Measurements from ENCODE around the gene F2R.

Gene F2R

DNA sequence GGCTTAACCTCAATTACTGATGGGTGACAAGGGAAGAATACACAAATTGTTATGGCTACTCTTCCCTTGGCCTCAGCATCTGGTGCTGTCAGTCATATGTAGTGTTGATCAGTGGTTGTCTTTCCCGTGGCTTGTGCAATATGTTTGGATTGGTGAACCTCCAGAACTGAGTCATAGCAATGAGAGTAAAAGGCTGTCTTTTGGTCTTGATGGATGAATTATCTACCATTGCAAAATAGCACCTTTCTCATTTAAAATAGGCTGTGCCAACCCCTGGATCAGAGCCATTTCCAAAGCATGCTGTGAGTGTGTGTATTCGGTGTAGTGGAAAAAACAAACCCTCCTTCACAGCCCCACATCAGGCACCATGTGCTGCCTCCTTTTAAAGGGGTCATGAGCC is 14.6 kb upstream of the F2R start:
- TF ChIP-seq, protein P1, sequence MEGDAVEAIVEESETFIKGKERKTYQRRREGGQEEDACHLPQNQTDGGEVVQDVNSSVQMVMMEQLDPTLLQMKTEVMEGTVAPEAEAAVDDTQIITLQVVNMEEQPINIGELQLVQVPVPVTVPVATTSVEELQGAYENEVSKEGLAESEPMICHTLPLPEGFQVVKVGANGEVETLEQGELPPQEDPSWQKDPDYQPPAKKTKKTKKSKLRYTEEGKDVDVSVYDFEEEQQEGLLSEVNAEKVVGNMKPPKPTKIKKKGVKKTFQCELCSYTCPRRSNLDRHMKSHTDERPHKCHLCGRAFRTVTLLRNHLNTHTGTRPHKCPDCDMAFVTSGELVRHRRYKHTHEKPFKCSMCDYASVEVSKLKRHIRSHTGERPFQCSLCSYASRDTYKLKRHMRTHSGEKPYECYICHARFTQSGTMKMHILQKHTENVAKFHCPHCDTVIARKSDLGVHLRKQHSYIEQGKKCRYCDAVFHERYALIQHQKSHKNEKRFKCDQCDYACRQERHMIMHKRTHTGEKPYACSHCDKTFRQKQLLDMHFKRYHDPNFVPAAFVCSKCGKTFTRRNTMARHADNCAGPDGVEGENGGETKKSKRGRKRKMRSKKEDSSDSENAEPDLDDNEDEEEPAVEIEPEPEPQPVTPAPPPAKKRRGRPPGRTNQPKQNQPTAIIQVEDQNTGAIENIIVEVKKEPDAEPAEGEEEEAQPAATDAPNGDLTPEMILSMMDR (IDR thresholded peaks at IDR 0.05): no peak

- TF ChIP-seq, protein P1 (IDR thresholded peaks at IDR 0.05): no peak
Measured at GRCh38 chr5:76703707-76704106, 12.2 kb upstream of the F2R start.

GRCh38 chr5:76704131-76704663 is 11.7 kb upstream of the F2R start:
- TF ChIP-seq, protein P1 (IDR thresholded peaks at IDR 0.05): no peak

GRCh38 chr5:76705574-76705973 is 10.4 kb upstream of the F2R start:
- TF ChIP-seq, protein P1 (IDR thresholded peaks at IDR 0.05): no peak

GRCh38 chr5:76709762-76710161 is 6.2 kb upstream of the F2R start:
- TF ChIP-seq, protein P1 (IDR thresholded peaks at IDR 0.05): no peak

DNA sequence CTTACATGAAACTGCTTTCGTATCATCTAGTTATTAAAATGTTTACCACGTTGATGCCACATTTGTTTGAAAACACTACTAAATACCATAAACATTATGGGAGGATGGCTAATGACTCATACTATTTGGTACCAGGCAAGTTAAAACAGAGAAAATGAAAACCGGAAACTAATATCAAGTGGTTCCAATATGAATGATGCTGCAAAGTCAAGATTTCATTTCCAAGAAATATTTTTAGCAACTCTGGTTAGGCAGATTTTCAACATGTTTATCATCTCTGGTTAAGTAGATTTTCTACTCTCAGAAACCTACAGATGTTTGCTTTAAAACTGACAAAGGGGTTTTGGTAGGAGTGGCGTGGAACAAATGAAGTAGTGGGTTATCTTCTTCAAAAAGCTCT is 4.9 kb upstream of the F2R start:
- TF ChIP-seq, protein P1 (IDR thresholded peaks at IDR 0.05): no peak

- TF ChIP-seq, protein P1 (IDR thresholded peaks at IDR 0.05): no peak
Measured at GRCh38 chr5:76714751-76715485, 1.0 kb upstream of the F2R start.

DNA sequence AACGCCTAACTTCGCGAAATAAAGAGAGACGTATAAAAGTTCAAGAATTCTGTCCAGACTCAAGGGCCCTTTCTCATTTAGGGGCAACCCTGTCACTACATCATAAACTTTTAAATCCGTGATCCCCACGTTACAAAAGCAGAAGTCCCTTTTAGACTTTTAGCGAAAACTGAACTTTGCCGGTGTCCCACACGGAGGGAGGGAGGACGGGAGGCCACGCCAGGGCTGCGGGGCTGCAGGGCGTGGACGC is 515 bp upstream of the F2R start:
- TF ChIP-seq, protein P1 (IDR thresholded peaks at IDR 0.05): no peak
